Activated CD4-positive, alpha-beta T cell treated with anti-CD3 and anti-CD28 coated beads, Interleukin-2, amount 50 U/mL, for 48 hours (primary cell): ENCODE data around the gene NFAM1.

Experiments
- DNase-seq, 2 experiments: peaks; one replicate each; pipeline ENCODE4 v3.0.0-alpha.2; 2020

Gene NFAM1

DNA sequence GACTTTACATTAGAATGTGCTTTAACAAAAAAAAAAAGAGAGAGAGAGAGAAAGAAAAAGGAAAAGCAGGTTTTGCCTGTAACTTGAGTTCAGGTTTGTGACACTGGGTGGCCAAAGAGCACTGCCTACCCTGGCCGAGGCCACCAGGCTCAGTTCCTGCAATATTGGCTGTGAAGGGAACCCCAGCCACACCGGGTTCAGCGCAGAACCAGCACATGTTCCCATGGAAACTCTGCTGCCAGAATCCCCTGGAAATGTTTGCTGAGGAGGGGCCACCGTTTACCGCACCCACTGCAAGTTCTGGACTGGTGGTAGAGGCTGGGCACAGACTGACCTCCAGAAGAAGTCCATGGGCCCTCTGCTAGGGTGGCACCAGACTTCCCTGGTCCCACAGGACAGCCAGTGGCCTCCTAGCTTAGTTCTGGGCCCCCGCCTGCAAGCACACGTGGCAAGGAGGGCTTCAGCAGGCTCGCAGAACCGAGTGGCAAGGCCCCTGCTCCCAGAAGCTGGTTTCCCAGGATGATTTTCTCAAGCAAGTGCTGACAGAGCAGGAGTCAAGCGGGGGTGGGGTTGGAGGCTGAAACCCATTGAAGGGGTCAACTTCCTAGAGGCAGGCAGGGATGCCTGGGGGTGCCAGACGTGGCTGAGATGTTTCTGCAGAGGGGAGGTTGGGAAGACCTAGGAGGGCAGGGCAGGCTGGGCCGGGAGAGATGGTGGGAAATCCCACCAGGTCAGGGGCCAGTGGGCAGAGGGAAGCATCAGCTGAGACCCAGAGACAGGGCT, 51.2 kb downstream of the NFAM1 start:
- no peak for DNase-seq

DNA sequence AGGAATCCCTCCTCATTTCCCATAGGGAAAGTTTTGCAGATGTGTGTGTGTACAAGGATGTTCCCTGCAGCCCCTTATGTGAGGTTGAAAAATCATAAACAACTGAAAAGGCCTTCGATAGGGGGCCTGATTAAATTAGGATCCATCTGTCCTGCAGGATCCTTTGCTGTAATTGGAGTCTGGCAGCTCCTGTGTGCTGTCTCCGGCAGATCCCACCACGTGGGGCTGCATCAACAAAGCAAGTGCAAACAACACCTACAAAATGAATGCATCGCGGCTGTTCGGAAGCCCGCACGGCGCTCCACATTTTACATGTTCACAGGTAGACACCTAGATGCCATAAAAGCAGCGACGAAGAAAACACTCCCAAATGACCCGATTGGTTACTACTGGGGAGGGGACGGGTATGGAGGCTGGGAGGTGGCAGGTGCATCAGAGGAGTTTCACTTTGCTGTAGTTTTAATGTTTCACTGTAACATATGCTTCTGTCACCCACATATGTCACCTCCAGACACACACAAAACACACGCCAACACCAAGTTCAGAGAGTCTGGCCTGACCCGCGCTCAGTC, 52.2 kb downstream of the NFAM1 start:
- no peak for DNase-seq

DNA sequence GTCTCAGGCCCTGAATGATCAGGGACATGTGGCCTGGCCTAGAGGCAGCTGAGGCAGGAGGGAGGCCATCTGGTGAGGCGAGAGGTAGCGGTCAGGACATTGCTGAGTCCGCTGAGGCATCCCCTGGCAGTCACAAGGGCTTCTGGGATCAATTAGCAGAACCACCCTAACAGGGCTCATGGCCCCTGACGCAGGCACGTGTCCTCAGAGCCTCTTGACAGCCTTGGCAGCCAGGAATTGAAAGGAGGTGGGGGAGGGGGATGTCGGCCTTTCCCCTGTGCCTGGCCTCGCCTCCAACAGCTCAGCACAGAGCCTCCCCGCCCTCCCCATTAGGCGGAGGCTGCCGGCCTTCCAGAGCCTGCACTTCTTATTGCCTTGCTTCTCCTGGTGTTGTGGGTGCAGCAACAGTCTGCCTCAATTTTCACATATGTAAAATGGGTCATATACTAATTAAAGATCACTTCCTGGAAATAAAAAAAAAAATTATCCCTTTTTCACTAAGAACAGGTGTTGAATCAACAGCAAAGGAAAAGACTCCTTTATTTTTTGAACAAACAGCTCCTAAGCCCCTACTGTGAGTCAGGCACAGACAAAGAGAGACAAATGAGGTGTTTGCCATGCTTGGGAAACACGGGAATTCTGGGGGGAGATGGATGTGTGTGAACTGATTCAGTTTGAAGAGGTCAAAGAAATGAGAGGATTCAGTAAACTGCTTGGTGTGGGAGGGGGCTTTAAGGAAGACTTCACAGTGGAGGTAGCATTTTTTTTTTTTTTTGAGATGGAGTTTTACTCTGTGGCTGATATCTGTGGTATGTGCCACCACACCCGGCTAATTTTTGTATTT, 55.3 kb downstream of the NFAM1 start:
- no peak for DNase-seq

DNA sequence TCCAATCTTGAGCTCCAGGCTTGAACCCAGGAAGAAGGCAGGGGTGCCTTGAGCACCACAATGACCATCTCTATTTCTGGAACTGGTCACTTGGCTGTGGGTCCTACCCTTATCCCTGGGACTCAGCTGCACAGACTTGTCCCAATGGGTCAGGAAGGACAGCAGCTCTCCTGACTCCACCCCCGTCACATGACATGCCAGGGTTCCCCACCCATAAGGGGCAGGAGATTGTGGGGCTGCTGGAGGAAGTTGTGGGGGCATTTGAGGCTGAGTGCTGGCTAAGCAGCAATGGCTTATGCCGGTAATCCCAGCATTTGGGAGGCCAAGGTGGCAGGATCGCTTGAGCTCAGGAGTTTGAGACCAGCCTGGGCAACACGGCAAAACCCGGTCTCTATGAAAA, 56.2 kb downstream of the NFAM1 start:
- DNase-seq, result no peak

DNA sequence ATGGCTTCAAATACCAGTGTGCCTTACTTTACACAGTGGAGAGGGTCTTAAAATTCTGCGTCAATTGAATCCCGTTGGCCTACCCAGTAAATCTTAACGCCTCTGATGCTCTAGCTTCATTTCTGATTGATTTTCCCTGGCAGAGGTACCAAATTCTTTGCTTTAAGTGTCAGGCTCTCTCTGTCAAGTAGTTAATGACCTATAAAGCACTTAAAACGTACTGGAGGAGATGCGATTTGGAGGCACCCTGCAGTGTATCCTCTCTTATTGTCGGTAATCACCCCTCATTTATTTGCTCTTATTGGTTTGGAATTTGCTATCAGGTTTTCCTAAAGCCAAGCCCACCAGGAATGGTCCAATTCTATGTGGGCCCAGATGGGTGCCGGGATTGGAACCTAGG, 59.2 kb downstream of the NFAM1 start:
- no peak for DNase-seq

DNA sequence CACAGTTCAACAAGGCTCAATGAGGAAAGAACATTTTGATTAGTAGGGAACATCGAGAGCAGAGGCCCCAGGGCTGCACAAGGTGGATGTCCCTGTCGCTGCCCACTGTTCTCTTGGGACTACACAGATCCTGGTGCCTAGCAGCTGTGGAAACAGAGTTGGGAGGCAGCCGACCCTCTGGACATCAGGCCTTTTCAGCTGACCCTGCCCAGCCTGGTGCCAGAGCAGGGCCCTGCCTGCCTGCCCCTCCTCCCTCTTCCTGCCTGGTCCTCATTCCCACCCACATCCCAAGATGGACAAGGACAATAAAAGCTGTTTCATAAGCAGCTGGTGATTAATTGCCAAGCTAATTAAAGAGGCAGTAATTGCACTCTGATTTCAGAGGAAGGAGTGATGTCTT, 60.7 kb downstream of the NFAM1 start:
- no peak for DNase-seq

DNA sequence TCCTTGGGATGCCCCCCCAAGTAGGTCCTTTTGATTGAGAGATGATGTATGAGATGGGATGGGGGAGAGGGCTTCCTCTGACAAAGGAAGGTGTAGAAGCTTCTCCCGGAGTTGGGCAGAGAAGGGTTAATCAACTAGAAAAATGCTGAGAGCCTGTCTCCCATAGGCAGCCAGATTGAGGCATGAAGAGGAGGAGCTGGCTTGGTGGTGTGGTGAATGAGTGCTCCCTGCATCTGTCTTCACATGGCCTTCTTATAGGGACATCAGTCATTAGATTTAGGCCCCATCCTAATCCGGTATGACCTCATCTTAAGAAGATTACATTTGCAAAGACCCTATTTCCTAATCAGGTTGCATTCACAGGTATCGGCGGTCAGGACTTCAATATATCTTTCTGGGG, 61.1 kb downstream of the NFAM1 start:
- no peak for DNase-seq

DNA sequence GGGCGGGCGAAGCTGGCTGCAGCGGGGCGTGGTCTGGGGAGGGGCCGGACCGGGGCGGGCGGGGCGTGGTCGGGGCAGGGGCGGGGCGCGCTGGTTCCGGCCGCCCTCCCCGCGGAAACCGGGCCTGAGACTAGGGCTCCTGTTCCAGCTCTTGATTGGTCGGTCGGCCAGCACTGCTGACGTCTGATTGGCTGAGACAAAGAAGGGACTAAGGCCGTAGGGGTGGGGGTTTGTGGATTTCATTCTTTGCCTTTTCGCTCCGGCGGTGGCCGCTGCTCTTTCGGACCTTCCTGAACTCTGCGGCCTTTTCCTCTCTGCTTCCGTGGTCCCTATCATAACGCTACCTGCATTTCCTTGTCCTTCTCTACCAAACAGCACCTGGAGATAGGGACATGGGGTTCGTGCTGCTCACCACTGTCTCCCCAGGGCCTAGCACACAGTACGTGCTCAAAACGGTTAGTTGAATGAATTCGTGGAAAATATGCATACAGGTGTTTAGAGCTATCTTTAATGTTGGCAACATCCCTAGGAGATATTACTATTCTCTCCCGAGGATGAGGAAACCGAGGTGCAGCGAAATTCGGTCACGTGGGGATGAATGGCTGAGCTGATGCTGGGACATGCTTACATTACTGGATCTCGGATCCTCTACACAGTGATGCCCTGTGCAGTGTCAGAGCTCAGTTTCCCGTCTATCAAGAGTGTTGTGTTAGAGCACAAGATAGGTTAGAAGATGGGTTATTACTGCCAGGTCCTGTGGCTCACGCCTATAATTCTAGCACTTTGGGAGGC, 62.8 kb downstream of the NFAM1 start:
- peak; percentile 83 to 87 for DNase-seq

DNA sequence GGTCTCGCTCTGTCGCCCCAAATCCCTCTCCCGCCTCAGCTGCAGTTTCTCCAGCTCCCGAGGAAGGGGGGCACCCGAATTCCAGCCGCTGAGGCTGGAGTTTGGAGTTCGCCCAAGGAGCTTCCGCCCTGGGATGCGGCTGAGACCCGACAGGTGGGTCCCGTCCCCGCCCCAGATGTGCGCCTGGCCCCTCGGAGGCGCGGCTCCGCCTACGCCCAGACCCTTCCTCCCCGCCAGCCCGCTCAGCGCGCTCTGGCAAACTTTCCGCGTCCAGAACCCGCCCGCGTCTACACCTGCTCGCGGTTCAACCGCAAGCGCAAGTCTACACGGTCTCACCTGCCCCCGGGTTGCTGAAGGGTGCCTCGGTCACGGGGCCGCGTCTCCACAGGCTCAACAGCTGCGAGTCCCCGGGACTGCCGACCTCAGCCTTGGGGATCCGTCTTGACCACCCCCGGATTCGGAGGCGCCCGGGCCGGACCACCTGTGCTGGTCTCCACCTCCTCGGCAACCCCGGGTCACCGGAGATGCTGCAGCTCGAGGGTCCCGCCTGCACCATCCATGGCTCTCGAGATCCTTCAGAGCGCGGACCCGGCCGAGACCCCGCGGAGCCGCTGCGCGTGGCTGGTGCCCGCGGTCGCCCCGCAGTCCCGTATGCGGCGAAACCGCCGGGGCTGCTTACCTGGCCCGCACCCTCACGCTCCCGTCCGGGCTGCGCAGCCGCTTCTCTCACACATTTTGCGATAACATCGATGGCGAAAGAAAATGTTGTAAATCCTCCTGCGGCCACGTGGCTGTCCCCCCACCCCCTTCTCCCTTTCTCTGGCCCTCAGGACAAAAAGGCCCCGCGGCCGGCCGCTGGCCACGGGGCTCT, 63.6 kb downstream of the NFAM1 start:
- DNase-seq, result peak in 1 of 2 experiments; percentile 23

DNA sequence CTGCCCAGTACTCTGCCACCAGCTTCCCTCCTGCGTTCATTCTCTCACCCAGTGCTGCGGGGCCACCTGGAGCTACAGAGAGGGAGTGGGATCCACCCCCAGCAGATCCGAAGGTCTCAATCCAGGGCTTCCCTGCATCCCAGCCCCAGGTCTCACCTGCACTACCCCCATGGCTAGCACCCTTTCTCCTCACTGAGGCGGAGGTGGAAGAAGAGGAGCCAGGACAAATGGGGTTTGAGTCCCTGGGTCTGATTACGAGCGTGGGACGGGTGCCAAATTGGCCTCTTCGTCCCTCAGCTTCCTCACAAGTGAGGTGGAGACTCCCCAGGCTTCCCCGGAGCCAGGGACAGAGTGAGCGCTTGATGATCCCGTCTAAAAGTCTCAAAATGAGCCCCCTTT, 64.2 kb downstream of the NFAM1 start:
- peak in 1 of 2 experiments; percentile 7 for DNase-seq

DNA sequence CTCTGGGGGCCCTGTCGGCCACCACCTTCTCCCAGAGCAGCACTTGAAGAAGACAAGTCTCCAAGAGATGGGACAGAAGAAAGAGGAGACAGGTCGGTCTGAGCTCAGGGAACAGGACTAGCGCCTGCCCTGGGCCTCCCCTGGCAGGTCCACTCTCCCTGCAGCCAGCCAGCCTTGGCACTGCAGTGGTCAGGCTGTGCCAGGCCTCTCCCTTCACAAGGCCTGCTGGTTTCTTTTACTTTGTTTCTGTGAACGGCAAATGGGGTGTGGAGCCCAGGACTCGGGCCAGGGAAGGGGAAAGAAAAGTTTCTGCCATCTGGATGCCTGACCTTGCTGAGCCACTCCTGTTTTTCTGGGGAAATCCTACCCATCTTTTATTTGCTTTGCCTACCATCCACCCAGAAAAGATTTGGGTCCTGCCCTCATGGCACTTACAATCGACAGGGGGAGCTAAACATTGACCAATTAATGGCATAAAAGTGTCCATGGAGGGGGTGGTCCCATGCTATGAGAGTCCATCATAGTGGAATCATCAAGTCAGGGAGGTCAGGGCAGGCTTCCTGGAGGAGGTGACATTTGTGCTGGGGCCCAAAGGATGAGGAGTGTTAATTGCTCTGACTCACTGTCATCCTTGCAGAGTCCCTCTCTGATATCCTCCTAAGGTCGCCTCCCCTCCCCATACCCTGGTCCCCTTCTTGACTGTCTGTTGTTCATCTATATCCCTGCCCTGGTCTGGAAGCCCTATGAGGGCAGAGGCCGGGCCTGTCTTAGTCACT, 65.2 kb downstream of the NFAM1 start:
- no peak for DNase-seq

DNA sequence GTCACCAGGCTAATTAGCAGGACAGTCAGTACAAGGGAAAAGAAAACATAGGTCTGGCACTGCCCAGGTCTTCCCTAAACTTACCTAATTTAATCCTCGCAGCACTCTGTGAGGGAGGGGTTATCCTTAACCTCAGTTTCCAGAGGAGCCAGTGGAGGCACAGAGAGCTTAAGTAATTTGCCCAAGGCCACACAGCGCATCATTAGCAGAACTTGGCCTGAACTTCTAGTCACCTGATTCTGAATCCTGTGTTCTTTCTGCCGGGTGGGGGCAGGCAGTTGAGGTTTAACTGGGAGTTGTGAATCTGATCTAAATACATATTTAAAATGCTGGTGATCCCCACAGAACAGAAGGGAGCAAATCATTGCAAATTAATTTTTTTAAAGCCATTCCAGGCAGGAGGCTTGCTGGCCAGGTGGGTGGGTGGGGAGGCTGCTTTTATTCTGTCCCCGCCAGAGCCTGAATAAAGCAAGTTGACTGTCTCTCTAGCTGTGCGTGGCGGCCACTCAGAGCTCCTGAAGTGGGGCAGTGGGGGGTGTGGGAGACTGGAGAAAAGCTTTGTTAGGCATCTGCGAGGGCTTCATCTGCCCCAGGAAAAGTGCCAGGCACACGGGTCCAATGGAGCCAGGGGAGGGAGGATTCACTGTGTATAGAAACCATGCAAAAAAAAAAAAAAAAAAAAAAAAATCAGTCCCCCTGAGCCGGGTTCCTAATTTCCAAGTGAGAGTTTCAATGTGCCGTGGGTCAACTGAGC, 66.1 kb downstream of the NFAM1 start:
- DNase-seq, result no peak

DNA sequence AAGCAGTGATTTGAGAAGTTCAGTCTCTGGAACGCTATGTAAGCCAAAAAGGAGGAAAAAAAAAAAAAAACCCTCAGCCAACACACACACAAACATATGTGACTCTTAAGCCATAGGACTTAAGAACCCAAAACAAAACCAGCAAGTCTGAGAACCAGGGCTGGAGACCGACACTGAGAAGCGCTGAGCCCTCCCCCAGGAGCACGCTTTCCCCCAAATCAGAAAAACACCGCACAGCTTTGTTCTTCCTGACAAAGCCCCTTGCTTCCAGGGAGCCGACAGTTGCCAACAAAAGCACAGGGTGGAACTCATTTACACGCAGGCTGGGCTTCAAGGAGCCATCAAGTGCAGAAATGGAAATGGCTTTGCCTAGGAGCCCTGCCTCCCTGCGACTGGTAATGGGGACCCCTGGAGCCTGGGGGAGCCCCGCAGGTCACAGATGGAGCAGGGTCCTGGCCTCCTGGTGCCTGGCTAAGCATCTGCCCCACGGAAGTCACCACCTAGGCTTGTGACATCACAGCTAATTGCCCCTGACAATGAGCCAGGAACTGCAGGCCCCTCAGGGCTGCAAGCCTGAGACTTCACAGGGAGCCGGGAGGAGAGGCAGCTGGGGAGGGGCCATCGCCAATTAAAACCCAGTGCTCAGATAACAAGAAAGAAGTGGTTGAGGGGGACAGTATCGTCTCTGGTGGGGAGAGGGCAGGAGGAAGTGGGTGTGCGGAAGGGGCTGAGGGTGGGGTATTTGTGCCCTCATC, 66.9 kb downstream of the NFAM1 start:
- DNase-seq, result no peak

DNA sequence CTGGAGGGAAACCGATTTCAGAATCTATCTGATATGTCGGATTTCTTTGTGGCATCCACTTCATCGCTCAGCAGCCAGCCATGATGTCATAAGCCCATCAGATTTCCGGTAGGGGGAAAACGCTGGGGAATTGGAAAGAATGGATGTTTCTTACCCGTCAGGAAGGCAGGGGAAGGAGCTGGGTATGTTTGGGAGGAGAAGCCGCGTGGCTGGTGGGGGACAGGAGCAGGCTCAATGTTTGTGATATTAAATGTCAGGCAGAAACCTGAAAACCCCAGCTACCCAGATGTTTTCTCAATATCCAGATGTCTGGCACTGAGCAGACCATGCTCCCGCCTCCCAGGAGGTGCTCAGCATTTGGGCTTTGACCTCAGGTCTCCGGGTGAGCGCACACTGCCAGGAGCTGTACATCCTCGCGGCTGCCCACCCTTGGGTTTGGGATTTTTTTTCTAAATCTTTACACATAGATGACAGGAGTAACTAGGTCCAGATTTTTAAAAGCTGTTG, 67.5 kb downstream of the NFAM1 start:
- no peak for DNase-seq

DNA sequence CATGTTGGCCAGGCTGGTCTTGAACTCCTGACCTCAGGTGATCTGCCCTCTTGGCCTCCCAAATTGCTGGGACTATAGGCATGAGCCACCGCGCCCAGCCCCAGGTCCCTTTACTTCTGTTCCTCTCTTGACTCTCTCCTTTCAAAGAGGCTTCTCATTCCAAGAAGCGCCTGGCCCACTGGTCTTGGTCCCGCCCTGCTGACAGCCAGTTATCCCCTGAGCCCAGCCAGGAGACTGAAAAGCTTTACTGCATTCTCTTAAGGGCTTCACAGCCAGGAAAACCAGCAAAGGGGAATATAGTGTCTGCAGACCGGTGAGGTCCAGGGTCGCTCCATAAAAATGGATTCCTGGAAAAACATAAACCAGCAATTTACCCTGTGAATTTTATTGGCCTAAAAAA, 68.3 kb downstream of the NFAM1 start:
- no peak for DNase-seq

DNA sequence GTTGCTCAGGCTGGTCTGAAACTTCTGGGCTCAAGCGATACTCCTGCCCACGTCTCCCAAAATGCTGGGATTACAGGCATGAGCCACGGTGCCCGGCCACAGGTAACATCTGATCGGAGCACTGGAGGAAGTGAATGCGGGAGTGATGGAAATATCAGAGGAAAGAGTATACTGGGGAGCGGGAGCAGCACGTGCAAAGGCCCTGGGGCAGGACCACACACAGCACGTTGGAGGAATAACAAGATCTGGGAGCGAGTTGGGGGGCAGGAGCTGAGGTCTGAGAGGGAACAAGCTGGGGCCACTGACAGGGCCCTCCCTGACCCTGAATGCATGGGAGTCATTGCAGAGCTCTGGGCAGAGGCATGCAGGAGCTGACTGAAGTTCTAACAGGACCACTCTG, 70.7 kb downstream of the NFAM1 start:
- DNase-seq, result no peak

DNA sequence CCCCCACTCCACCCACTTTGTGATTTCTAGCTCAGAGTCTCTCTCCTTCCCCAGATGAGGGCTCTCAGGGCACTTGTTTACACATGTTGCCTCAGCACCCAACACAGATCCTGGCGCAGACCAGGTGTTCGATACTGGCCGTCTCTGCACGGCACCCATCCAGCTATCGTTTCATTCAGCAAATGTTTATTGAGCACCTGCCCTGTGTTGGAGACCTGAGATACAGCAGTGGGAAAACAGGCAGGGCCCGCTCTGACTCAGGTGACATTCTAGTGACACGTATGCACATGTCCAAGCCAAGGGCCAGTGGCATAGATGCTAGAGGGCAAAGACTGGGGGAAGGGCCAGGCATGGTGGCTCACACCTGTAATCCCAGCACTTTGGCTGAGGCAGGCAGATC, 71.9 kb downstream of the NFAM1 start:
- DNase-seq, result no peak

DNA sequence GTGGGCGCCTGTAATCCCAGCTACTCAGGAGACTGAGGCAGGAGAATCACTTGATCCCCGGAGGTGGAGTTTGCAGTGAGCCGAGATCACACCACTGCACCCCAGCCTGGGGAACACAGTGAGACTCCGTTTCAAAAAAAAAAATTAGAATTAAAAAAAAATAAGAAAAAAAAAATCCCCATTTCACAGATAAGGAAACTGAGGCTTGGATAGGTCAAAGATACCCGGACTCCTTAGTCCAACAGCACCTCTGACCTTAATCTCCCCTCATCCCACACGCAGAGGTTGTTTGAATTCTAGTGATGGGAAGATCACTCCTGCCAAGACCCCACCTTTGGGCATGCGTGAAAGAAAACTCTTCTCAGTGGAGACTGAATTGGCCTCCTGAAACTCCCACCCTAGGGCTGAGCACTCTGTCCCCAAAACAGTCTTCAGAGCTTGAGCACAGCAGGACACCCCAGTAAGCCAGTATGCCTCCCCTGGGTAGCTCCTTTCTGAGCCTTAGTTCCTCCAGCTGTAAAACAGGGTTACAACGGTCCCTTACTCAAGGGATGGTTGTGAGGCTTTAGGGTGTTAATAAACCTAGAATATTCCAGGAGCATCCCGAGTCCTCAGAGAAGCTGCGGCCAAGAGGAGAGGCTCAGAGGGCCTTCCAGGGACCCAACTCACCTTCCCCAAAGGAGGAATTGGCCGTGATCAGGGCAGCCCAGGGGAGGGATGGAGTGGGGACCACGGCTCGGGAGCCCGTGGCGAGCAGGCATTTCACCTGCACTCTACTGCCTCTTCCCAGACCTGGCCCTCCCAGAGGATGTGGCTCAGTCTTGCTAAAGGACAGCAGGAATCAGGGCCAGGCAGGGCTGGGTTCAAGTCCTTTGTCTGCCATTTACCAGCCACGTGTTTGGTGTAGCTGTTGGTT, 73.3 kb downstream of the NFAM1 start:
- DNase-seq, result no peak
